ENCODE data around the gene SERAC1. TPM values are rescaled to one million over a fixed set of nuclear protein-coding genes. Genes with fewer than 3 reads are reported as not detected.
"Not testable (repeated sequence)": the region's sequence is repeated elsewhere in the genome, so short reads cannot be mapped to it uniquely, and the experiment has no call there.

SERAC1 gene
- total RNA-seq, result 1 to 10 TPM; 1.8 to 2.5 (median 2.3) TPM

DNA sequence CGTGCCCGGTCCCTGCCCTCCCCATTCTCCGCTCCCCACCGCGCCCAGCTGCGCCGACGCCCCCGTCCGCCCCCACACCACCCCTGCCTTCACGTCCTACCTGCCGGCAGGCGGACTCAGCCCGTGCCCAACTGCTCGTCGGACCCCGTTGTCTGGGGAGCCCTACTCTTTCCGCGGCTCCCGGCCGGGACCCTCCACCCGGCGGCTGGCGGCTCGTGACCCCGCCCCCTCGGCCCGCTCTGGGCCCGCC is at the start of gene SERAC1:
TSS of gene SERAC1 (minus strand) at position 223 of the 250 bp plus-strand sequence. CDS start 9,899 bp downstream, outside the sequence.
- H3K4me1 Mint-ChIP-seq (ENCODE audit: low read depth), result peaks cover 17% of the 10 kb centered on the region
- H3K4me3 Mint-ChIP-seq, result peak within 1 kb of the TSS; percentile 92
- H3K27me3 Mint-ChIP-seq (ENCODE audit: low read depth), result no peaks in the 10 kb centered on the region
- ATAC-seq (peak; percentile 55 to 58), DNase-seq (no peak)
- H3K9me3 Mint-ChIP-seq, result no peaks in the 10 kb centered on the region
- peaks cover 16% of the 10 kb centered on the region for H3K36me3 Mint-ChIP-seq (ENCODE audit: insufficient read depth)

DNA sequence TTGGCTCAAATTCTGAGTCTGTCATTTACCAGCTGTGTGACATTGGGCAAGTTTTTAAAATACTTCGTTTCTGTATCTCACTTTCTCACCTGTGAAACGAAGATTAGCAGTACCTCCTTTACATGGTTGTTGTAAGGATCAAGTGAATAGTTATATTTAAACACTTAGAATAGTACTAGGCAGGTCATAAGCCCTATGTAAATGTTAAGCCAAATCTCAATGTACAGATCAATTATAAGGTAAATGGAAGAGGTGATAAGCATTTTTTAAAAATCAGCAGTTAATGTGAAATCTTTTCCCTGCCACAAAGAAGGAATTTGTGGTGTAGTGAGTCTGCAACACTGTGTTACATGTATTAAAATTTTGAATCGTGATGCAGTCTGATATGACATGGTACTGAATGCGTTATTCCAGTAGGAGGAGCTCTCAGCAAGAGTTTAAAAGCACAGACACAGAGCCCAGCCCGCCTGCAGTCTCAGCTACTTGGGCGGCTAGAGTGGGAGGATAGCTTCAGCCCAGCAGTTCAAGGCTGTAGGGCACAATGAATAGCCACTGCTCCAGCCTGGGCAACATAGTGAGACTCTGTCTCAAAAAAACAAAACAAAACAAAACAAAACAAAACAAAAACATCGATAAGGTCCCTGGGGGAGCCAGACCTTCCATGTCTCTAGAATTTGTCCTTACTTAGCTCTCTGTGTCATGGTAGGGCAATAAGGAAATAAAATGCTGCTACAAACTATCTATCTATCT is 46.0 kb upstream of the SERAC1 start:
- Mint-ChIP-seq H3K4me1 (ENCODE audit: low read depth) (peaks cover 3% of the 10 kb centered on the region), H3K4me3 (no peak overlapping the region), H3K36me3 (ENCODE audit: insufficient read depth) (no peaks in the 10 kb centered on the region), H3K27me3 (ENCODE audit: low read depth) (peaks cover under 1% of the 10 kb centered on the region), H3K9me3 (no peaks in the 10 kb centered on the region)
- peak; percentile 52 for DNase-seq
- peak; percentile 96 to 98 for ATAC-seq

DNA sequence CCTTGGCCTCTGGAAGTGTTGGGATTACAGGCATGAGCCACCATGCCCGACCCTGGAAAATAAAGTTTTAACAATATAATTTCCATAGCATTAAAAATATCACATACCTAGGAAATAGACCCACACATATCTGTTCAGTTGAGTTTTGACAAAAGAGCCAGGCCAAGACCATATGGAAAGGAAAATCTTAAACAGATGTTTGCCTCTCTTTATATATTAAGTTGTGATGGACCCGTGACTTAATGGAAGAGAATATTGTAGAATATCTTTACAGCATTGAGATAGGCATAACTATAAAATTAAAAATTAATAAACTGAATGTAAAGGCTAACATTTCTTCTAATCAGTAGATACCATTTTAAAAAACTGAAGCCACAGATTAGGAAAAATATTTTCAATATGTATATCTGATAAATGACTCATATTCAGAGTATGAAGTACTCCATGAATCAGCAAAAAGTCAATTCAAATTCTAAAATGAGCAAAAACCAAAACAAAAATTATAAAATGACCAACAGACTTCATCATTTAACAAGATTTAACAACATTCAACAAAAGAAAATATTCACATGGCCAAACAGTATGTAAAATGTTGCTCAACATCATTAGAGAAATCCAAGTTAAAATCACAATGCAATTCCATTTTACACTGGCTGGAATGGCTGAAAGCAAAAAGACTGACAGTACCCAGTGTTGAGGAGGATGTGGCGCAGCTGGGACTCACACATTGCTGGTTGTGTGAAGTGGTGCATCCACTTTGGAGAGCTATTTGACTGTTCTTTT is 43.4 kb upstream of the SERAC1 start:
- Mint-ChIP-seq H3K4me1 (ENCODE audit: low read depth) (peaks cover 22% of the 10 kb centered on the region), H3K36me3 (ENCODE audit: insufficient read depth) (no peaks in the 10 kb centered on the region), H3K9me3 (no peaks in the 10 kb centered on the region), H3K4me3 (no peak overlapping the region), H3K27me3 (ENCODE audit: low read depth) (peaks cover 4% of the 10 kb centered on the region)
- DNase-seq (no peak), ATAC-seq (peak in 1 of 2 donors; percentile 23)

DNA sequence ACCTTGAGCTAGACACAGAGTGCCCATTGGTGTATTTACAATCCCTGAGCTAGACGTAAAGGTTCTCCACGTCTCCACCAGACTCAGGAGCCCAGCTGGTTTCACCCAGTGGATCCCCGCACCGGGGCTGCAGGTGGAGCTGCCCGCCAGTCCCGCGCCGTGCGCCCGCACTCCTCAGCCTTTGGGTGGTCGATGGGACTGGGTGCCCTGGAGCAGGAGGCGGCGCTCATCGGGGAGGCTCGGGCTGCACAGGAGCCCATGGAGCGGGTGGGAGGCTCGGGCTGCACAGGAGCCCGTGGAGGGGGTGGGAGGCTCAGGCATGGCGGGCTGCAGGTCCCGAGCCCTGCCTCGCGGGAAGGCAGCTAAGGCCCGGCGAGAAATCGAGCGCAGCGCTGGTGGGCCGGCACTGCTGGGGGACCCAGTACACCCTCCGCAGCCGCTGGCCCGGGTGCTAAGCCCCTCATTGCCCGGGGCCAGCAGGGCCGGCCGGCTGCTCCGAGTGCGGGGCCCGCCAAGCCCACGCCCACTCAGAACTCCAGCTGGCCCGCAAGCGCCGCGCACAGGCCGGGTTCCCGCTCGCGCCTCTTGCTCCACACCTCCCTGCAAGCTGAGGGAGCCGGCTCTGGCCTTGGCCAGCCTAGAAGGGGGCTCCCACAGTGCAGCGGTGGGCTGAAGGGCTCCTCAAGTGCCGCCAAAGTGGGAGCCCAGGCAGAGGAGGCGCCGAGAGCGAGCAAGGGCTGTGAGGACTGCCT is 41.7 kb upstream of the SERAC1 start:
- H3K27me3 Mint-ChIP-seq (ENCODE audit: low read depth); H3K4me3 Mint-ChIP-seq; H3K9me3 Mint-ChIP-seq; H3K36me3 Mint-ChIP-seq (ENCODE audit: insufficient read depth); ATAC-seq; DNase-seq: not testable (repeated sequence)
- peaks cover 22% of the 10 kb centered on the region for H3K4me1 Mint-ChIP-seq (ENCODE audit: low read depth)

DNA sequence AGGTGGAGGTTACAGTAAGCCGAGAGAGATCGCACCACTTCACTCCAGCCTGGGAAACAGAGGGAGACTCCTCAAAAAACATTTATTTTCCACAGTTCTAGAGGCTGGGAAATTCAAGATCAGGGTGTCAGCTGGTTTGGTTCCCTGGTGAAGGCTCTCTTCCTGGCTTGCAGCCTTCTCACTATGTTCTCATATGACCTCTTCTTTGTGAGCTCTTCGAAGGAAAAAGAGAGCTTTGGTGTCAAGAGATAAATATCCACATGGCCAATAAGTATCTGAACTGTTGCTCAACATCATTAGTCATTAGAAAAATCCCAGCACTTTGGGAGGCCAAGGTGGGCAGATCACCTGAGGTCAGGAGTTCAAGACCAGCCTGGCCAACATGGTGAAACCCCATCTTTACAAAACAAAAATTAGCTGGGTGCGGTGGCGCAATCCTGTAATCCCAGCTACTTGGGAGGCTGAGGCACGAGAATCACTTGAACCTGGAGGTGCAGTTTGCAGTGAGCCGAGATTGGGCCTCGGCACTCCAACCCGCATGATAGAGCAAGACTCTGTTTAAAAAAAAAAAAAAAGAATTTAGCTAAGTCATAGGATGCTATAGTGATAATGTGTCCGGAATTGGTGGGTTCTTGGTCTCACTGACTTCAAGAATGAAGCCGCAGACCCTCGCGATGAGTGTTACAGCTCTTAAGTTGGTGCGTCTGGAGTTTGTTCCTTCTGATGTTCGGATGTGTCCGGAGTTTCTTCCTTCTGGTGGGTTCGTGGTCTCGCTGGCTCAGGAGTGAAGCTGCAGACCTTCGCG is 40.4 kb upstream of the SERAC1 start:
- peak overlapping the region; percentile 16 for H3K4me3 Mint-ChIP-seq
- not testable (repeated sequence) for ATAC-seq; H3K9me3 Mint-ChIP-seq; DNase-seq; H3K27me3 Mint-ChIP-seq (ENCODE audit: low read depth); H3K36me3 Mint-ChIP-seq (ENCODE audit: insufficient read depth)
- peaks cover 22% of the 10 kb centered on the region for H3K4me1 Mint-ChIP-seq (ENCODE audit: low read depth)

DNA sequence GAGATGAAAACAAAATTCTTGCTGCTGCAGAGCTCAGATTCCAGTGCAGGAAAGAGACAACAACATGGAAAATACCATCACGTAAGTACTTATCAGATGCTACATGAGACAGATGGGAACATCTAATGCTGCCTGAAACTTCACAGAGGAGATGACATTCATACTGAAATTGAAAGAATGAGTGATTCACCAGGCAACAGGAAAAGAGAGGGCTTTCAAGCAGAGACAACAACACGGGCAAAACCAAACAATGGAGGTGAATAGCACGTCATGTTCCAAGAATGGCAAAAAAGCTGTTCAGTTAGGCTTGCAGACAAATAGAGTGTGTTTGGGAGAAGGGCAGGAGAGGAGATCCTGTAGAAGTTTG is 39.3 kb upstream of the SERAC1 start:
- H3K9me3 Mint-ChIP-seq, result no peaks in the 10 kb centered on the region
- ATAC-seq (peak; percentile 95 to 97), DNase-seq (no peak)
- peaks cover 22% of the 10 kb centered on the region for H3K4me1 Mint-ChIP-seq (ENCODE audit: low read depth)
- peak overlapping the region; percentile 12 for H3K4me3 Mint-ChIP-seq
- H3K27me3 Mint-ChIP-seq (ENCODE audit: low read depth), result peaks cover 4% of the 10 kb centered on the region
- no peaks in the 10 kb centered on the region for H3K36me3 Mint-ChIP-seq (ENCODE audit: insufficient read depth)

DNA sequence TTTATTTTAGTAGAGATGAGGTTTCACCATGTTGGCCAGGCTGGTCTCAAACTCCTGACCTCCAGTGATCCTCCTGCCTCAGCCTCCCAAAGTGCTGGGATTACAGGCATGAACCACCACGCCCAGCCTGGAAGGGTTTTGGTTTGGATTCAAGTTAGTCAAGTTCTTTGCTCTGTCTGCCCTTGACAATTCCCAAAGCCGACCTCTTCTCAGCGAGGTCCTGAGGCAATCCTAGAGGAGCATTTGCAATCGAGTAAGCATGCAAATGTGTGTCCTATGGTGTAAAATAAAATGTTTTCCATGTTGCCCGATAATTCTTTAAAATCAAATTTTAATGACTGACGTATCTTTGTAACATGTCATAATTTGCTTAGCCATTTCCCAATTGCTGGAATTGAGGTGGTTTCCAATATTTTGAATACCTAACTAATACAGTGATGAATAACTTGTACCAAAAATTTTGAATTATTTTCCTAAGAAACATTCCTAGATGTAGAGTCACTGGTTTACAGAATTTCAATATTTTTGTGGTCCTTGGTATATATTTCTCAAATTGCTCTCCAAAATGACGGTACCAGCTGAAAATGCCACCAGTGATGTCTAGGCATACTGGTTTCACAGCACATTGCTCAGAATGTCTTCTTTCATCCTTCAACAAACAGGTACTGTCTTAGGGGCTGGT is 38.8 kb upstream of the SERAC1 start:
- peaks cover 22% of the 10 kb centered on the region for H3K4me1 Mint-ChIP-seq (ENCODE audit: low read depth)
- ATAC-seq (no peak), DNase-seq (no peak)
- H3K36me3 Mint-ChIP-seq (ENCODE audit: insufficient read depth), result no peaks in the 10 kb centered on the region
- peak overlapping the region; percentile 12 for H3K4me3 Mint-ChIP-seq
- H3K9me3 Mint-ChIP-seq, result no peaks in the 10 kb centered on the region
- peaks cover 4% of the 10 kb centered on the region for H3K27me3 Mint-ChIP-seq (ENCODE audit: low read depth)

DNA sequence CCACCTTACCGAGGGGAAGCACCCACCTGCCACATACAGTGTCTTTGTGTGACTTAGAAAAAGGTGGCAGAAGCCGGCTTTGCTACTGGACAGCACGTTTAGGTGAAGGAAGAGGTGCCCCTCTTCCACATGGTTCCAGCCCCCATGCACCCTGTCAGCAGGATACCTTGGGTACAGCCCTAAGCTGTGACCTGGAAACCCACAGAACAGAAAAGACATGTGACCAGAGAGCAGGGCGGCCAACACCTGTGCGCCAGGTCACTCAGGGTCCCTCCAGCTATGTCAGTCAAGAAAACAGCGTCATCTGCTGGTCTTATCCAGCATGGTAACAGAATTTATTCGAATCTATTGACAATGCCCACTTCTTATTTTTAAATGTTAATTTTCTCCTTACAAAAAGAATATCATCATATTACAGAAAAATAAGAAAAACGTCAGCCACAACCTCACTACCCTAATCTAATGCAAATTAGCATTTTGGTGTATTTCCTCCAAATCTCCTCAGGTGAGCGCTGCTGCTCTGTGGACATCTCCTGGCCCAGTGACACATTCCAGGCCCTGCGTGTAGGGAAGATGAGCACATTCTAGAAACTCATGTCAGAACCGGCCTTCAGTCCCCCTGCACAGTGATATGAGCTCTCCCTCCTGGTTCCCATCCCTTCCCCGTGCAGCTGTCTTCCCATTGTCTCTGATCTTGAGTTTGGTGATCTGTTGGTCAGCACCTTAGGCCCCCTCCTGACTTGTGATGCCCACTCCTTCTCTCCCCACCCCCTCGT is 37.3 kb upstream of the SERAC1 start:
- ATAC-seq (no peak), DNase-seq (no peak)
- H3K27me3 Mint-ChIP-seq (ENCODE audit: low read depth), result peaks cover 4% of the 10 kb centered on the region
- H3K9me3 Mint-ChIP-seq, result no peaks in the 10 kb centered on the region
- H3K36me3 Mint-ChIP-seq (ENCODE audit: insufficient read depth), result no peaks in the 10 kb centered on the region
- peaks cover 19% of the 10 kb centered on the region for H3K4me1 Mint-ChIP-seq (ENCODE audit: low read depth)
- H3K4me3 Mint-ChIP-seq, result no peak overlapping the region

DNA sequence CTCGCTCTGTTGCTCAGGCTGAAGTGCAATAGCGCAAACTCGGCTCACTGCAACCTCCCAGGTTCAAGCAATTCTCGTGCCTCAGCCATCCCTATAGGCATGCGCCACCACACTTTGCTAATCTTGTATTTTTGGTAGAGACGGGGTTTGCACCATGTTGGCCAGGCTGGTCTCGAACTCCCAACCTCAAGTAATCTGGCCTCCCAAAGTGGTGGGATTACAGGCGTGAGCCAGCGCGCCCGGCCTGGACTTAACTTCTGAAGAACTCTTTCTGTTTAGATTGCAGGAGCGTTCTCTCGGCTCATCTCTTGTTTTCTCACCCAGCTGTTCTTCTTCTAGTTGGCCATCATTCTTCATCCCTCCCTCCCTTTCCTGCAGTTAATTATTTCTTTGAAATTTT is 30.4 kb upstream of the SERAC1 start:
- Mint-ChIP-seq H3K9me3 (no peaks in the 10 kb centered on the region), H3K4me1 (ENCODE audit: low read depth) (no peaks in the 10 kb centered on the region), H3K4me3 (no peak overlapping the region), H3K27me3 (ENCODE audit: low read depth) (no peaks in the 10 kb centered on the region), H3K36me3 (ENCODE audit: insufficient read depth) (peaks cover 12% of the 10 kb centered on the region)
- ATAC-seq (no peak), DNase-seq (no peak)

DNA sequence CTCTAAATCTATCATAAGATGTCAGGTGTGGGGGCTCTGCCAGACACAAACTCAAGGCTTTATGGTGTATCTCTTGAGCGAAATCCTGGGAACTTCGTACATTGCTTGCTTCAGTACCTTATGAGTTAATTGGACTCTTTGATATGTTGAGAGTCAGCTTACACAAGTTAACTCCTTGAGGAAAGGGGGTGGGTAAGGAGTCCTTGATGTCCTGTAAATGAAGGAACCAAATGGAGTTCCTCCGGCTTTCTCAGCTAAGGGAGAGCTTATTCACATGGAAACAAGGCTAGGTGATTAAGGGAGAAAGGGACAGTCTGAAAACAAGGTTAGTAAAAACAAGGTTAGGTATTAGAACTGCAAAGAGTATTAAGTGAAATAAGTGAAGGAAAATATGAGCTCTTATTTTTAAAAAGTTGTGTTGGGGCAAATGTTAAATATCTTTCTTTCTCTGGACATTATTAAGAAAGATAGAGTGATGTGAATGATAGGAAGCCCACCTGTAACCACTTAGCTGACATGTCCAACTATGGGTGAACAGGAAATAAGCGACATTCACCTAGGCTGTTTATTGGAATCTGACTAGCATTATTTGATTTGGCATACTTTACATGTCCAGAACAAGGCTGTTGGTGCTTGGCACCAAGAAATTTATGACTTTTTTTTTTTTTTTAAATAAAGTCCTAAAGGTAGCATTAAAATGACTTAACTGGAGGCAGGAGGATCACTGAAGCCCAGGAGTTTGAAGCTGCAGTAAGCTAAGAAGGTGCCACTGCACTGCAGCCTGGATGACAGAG is 26.6 kb upstream of the SERAC1 start:
- no peaks in the 10 kb centered on the region for H3K27me3 Mint-ChIP-seq (ENCODE audit: low read depth)
- H3K36me3 Mint-ChIP-seq (ENCODE audit: insufficient read depth), result peaks cover 25% of the 10 kb centered on the region
- ATAC-seq, result no peak
- H3K4me3 Mint-ChIP-seq, result no peak overlapping the region
- DNase-seq, result no peak
- no peaks in the 10 kb centered on the region for H3K4me1 Mint-ChIP-seq (ENCODE audit: low read depth)
- H3K9me3 Mint-ChIP-seq, result no peaks in the 10 kb centered on the region

DNA sequence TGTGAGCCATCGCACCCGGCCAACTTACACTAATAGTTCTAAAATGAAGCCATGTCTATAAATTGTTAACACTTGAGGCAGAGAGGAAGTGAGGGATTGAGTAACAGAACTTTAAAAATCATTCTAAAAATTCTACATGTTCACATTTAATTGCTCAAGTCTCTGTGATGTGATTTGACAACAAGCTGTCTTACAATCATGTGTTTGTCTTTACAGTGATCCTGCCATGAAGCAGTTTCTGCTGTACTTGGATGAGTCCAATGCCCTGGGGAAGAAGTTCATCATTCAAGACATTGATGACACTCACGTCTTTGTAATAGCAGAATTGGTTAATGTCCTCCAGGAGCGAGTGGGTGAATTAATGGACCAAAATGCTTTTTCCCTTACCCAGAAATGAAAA is 23.7 kb upstream of the SERAC1 start:
- no peaks in the 10 kb centered on the region for H3K27me3 Mint-ChIP-seq (ENCODE audit: low read depth)
- no peaks in the 10 kb centered on the region for H3K4me1 Mint-ChIP-seq (ENCODE audit: low read depth)
- no peak overlapping the region for H3K4me3 Mint-ChIP-seq
- H3K36me3 Mint-ChIP-seq (ENCODE audit: insufficient read depth), result peaks cover 31% of the 10 kb centered on the region
- no peak for ATAC-seq
- DNase-seq, result no peak
- no peaks in the 10 kb centered on the region for H3K9me3 Mint-ChIP-seq

DNA sequence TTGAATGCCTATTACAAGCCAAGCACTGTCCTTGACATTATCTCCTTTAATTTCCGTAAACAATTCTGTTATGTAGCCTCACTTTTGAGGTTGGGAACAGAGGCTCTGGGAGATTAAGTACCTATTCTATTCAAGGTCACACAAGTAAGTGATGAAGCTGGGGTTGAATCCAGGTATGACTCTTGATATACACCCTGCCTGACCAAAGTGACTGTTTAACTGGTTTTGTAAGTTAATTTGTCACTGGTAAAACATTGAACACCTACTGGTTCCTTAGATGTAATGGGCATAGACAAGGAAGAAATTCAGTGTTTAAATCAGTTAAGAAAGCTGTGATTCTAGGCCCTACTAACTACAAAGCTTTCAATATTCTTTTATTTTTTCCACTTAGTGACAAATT is 23.0 kb upstream of the SERAC1 start:
- no peak for ATAC-seq
- peaks cover 35% of the 10 kb centered on the region for H3K36me3 Mint-ChIP-seq (ENCODE audit: insufficient read depth)

More for the DNA sequence above, 23.0 kb upstream of the SERAC1 start:
- H3K27me3 Mint-ChIP-seq (ENCODE audit: low read depth), result no peaks in the 10 kb centered on the region
- no peak for DNase-seq
- H3K4me1 Mint-ChIP-seq (ENCODE audit: low read depth), result no peaks in the 10 kb centered on the region
- H3K9me3 Mint-ChIP-seq, result no peaks in the 10 kb centered on the region
- H3K4me3 Mint-ChIP-seq, result no peak overlapping the region
